ENCODE results near the gene PGS1. TPM values are rescaled to one million over a fixed set of nuclear protein-coding genes. Genes with fewer than 3 reads are reported as not detected.
A peak's percentile ranks its signal among the peaks of the same experiment; 100 is the strongest.
"Not testable (repeated sequence)": the region's sequence is repeated elsewhere in the genome, so short reads cannot be mapped to it uniquely, and the experiment has no call there.

Gene PGS1
- total RNA-seq, 1 experiment from 2014 or later = 71.8 TPM

DNA sequence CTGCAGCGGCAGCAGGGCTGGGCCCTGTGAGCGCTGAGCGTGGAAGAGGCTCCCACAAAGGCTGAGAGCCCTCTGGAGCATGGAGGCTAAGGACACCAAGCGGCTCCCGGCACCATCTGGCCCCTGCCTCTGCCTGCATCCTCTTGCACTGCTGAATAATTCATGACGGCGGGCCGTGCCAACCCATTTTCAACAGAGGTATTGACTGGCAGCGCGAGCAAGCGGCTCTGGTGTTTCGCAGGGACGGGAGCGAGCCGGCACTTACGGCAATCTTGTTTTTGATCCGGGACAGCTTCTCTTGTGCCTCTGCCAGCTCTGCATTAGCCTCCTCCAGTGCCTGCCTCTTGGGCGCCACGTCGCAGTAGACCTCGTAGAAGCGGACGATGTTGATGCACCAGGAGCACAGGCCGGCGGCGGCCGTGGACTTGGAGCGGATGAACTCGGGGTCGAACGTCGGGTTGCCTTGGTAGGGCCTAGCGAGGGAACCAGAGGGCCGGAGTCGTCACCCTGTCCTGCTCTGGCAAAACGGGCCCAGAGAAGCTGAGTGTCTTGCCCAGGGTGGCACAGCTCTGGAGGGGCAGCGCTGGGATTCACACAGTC lies 80.4 kb downstream of the PGS1 start:
- Histone ChIP-seq H3K36me3 (replicated peaks; ENCODE audit: control insufficient read depth, insufficient read depth, low read length) (no peaks in the 10 kb centered on the region), H3K27me3 (ENCODE audit: control insufficient read depth, insufficient read depth, low read length) (no peaks in the 10 kb centered on the region), H3K4me3 (ENCODE audit: insufficient read depth, low read depth, low read length) (no peak overlapping the region)
- peak; percentile 62 for DNase-seq

DNA sequence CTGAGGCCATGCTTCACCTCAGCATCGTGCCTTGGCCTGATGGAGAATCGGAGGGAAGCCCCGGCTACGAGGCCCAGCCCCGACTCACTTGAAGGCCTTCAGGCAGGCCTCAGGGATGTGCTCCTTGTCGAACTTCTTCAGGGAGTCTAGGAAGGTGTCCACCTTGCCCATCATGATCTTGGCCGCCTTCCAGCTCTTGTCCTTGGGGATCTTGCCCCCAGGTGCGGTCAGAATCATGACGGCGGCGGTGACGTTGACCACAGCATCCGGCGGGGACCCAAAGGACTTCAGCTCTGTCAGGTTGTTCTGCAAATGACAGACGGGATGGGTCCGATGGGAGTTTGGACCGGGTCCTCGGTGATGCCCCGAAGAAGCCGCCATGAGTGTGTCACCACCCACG lies 81.2 kb downstream of the PGS1 start:
- DNase-seq = no peak
- H3K36me3 ChIP-seq (replicated peaks; ENCODE audit: control insufficient read depth, insufficient read depth, low read length) = no peaks in the 10 kb centered on the region
- H3K4me3 ChIP-seq (ENCODE audit: insufficient read depth, low read depth, low read length) = no peak overlapping the region
- H3K27me3 ChIP-seq (ENCODE audit: control insufficient read depth, insufficient read depth, low read length) = no peaks in the 10 kb centered on the region

DNA sequence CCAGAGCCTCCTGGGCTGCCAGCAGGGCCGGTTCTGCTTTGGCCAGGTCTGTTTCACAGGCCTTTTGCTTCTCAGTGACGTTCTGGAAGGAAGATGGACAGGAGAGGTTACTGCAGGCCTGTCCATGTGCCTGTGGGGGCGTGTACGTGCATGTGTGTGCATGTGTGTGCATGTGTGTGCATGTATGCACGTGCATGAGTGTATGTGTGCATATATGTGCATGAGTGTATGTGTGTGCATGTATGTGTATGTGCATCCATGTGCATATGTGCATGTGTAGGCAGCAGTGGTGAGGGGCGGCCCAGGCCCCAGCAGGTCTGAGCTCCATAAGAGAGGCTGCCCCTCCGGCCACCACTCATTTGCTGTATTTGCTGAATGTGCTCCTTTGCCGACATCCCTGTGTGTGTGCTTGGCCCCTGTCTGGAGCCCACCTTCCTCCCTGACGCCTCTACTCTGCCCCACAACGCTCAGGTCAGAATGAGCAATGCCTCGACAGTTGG lies 81.8 kb downstream of the PGS1 start:
- H3K4me3 ChIP-seq (ENCODE audit: insufficient read depth, low read depth, low read length) = no peak overlapping the region
- no peaks in the 10 kb centered on the region for H3K36me3 ChIP-seq (replicated peaks; ENCODE audit: control insufficient read depth, insufficient read depth, low read length)
- H3K27me3 ChIP-seq (ENCODE audit: control insufficient read depth, insufficient read depth, low read length) = no peaks in the 10 kb centered on the region
- DNase-seq = no peak

- DNase-seq = peak; percentile 57
- Histone ChIP-seq H3K36me3 (replicated peaks; ENCODE audit: control insufficient read depth, insufficient read depth, low read length) (no peaks in the 10 kb centered on the region), H3K4me3 (ENCODE audit: insufficient read depth, low read depth, low read length) (no peak overlapping the region), H3K27me3 (ENCODE audit: control insufficient read depth, insufficient read depth, low read length) (no peaks in the 10 kb centered on the region)
Measured at GRCh38 chr17:78460951-78461798, 82.7 kb downstream of the PGS1 start.

DNA sequence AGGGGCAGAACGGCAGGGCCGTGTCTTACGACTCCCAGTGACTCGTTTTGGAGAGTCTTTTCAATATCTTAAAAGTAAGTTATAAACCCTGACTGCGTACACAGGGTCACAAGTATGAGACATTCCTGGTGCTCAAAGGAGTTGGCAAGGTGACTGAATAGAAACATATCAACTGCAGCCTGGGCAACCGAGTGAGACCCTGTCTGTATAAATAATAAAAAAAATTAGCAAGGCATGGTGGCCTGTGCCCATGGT lies 83.3 kb downstream of the PGS1 start:
- no peak for DNase-seq
- no peaks in the 10 kb centered on the region for H3K36me3 ChIP-seq (replicated peaks; ENCODE audit: control insufficient read depth, insufficient read depth, low read length)
- no peaks in the 10 kb centered on the region for H3K27me3 ChIP-seq (ENCODE audit: control insufficient read depth, insufficient read depth, low read length)
- H3K4me3 ChIP-seq (ENCODE audit: insufficient read depth, low read depth, low read length) = no peak overlapping the region

- Histone ChIP-seq H3K4me3 (ENCODE audit: insufficient read depth, low read depth, low read length) (no peak overlapping the region), H3K36me3 (replicated peaks; ENCODE audit: control insufficient read depth, insufficient read depth, low read length) (no peaks in the 10 kb centered on the region), H3K27me3 (ENCODE audit: control insufficient read depth, insufficient read depth, low read length) (no peaks in the 10 kb centered on the region)
- DNase-seq = peak; percentile 56
Measured at GRCh38 chr17:78462148-78462547, 83.7 kb downstream of the PGS1 start.

- not testable (repeated sequence) for H3K4me3 ChIP-seq (ENCODE audit: insufficient read depth, low read depth, low read length); DNase-seq; H3K36me3 ChIP-seq (replicated peaks; ENCODE audit: control insufficient read depth, insufficient read depth, low read length); H3K27me3 ChIP-seq (ENCODE audit: control insufficient read depth, insufficient read depth, low read length)
Measured at GRCh38 chr17:78466109-78466785, 87.8 kb downstream of the PGS1 start.

DNA sequence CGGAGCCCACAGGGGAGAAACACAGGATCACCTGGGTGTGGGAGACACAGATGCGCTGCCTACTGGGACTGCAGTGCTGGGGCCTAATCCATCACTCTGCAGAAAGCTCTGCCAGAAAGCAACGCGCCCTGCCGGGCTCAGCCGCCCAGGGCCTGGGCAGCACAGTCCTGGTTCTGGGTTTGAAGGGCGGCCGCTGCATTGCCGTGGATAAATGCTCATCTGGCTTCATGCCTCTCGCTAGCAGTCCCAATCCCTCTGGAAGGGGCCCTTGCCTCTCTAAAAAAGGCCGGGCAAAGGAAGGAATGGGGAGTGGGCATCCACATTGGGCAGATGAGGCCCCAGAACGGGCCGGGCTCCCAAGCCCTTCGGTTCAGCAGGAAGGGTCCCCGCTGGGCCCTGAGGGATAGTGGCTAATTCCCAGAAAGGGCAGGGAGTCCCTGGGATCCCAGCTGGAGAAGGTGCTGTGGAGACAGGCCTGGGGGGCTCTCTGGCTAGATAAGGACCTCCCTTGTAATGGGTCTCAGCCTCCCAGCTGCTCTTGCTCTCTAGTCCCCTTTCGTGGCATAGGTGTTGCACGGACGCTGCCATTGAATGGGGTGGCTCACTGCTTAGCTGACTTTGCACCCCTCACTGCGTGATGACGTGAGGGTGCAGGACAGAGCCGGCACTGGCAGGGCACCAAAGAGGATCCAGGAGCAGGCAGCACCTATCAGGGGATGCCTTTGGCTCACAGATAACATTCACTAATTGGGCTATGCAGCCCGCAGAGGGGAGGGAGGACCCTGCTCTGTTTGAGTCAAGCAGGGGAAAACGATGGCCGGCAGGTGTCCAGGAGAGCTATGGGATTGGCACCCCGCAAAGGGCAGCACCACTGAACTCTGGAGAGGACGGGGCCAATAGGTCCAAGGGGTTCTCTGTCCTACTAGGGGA lies 88.6 kb downstream of the PGS1 start:
- Histone ChIP-seq H3K27me3 (ENCODE audit: control insufficient read depth, insufficient read depth, low read length) (no peaks in the 10 kb centered on the region), H3K4me3 (ENCODE audit: insufficient read depth, low read depth, low read length) (no peak overlapping the region), H3K36me3 (replicated peaks; ENCODE audit: control insufficient read depth, insufficient read depth, low read length) (no peaks in the 10 kb centered on the region)
- no peak for DNase-seq

DNA sequence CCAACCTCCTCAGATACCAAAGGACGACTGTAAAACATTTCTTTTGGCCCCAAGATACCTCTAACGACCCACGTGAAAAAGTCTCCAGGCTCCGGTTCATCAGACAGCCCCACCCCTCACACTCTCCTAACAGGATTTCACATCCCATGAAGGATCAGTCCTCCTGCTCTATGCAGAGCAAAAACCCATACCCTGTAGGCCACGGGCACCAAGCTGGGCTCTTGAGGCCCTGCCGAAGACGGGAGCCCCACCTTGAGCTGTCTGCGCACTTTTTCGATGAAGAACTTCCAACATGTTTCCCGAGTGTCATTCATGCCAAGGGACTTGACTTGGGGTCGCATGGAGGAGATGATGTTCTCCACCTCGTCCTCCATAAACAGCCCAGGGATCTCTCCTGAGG lies 89.9 kb downstream of the PGS1 start:
- Histone ChIP-seq H3K36me3 (replicated peaks; ENCODE audit: control insufficient read depth, insufficient read depth, low read length) (no peaks in the 10 kb centered on the region), H3K27me3 (ENCODE audit: control insufficient read depth, insufficient read depth, low read length) (no peaks in the 10 kb centered on the region), H3K4me3 (ENCODE audit: insufficient read depth, low read depth, low read length) (no peak overlapping the region)
- DNase-seq = no peak

GRCh38 chr17:78469443-78469842 lies 91.0 kb downstream of the PGS1 start:
- DNase-seq = no peak
- no peaks in the 10 kb centered on the region for H3K36me3 ChIP-seq (replicated peaks; ENCODE audit: control insufficient read depth, insufficient read depth, low read length)
- H3K4me3 ChIP-seq (ENCODE audit: insufficient read depth, low read depth, low read length) = no peak overlapping the region
- no peaks in the 10 kb centered on the region for H3K27me3 ChIP-seq (ENCODE audit: control insufficient read depth, insufficient read depth, low read length)

- no peaks in the 10 kb centered on the region for H3K36me3 ChIP-seq (replicated peaks; ENCODE audit: control insufficient read depth, insufficient read depth, low read length)
- no peak for DNase-seq
- H3K4me3 ChIP-seq (ENCODE audit: insufficient read depth, low read depth, low read length) = no peak overlapping the region
- H3K27me3 ChIP-seq (ENCODE audit: control insufficient read depth, insufficient read depth, low read length) = no peaks in the 10 kb centered on the region
Measured at GRCh38 chr17:78471635-78472034, 93.2 kb downstream of the PGS1 start.

DNA sequence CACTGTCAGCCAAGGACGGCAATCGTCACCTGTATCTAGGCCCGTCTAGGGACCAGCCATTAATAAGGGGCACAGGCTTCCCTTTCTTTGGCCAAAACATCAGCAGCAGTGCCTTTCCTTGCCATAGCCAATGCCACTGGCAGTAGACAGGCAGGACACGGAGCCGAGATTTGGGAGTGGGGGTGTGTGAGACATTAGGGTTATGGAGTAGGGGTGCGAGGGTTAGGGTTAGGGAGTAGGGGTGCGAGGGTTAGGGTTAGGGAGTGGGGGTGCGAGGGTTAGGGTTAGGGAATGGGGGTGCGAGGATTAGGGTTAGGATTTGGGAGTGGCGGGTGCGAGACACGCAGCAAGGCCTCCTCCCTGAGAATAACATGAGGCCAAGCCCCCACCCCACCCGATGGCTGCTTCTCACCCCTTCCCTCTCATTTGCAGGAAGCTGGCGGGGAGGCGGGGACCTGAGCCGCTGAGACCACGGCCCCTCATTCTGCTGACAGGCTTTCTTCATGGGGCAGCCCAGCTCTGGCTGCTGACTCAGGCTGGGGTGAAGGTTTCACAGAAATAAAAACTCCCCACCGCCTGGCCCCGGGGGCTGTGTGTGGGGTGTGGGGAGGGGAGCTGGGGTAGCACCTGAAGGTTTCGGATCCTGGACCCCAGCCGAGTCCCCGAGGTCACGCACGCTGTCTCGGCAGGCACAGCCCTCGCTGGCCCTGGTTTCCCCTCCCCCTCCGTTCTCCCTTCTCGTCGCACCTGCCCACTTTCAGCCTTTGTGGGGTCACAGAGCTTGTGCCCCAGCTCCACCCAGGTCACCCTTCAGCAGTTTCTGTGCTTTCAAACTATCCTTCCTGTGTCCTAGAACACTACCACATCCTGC lies 93.8 kb downstream of the PGS1 start:
- peak; percentile 64 for DNase-seq
- Histone ChIP-seq H3K4me3 (ENCODE audit: insufficient read depth, low read depth, low read length) (no peak overlapping the region), H3K36me3 (replicated peaks; ENCODE audit: control insufficient read depth, insufficient read depth, low read length) (no peaks in the 10 kb centered on the region), H3K27me3 (ENCODE audit: control insufficient read depth, insufficient read depth, low read length) (no peaks in the 10 kb centered on the region)

GRCh38 chr17:78473951-78474613 lies 95.6 kb downstream of the PGS1 start:
- no peaks in the 10 kb centered on the region for H3K36me3 ChIP-seq (replicated peaks; ENCODE audit: control insufficient read depth, insufficient read depth, low read length)
- no peaks in the 10 kb centered on the region for H3K27me3 ChIP-seq (ENCODE audit: control insufficient read depth, insufficient read depth, low read length)
- DNase-seq = no peak
- no peak overlapping the region for H3K4me3 ChIP-seq (ENCODE audit: insufficient read depth, low read depth, low read length)
